Fibroblast of lung (primary cell): ENCODE results near the gene OTOG. TPM values are rescaled to one million over a fixed set of nuclear protein-coding genes. Genes with fewer than 3 reads are reported as not detected.

Experiments
- DNase-seq, 2 donors: peaks; one replicate each; pipeline versions ENCODE4 v3.0.0 to v3.0.0-alpha.2; 2010; ENCODE audit warnings: low read depth in 2 of 2
- H2AFZ ChIP-seq: 2 replicates; pipeline ENCODE4 v1.5.1; 2012; ENCODE audit warnings: low read length, control low read depth, inconsistent platforms
- H3K27ac ChIP-seq: 2 replicates; pipeline ENCODE4 v1.5.1; 2011; ENCODE audit warnings: low read length, control low read depth; ENCODE audit not compliant: insufficient read depth
- H3K27me3 ChIP-seq: 2 replicates; pipeline ENCODE4 v1.5.1; 2011; ENCODE audit warnings: mild to moderate bottlenecking, low read length; ENCODE audit not compliant: control insufficient read depth, insufficient read depth
- H3K36me3 ChIP-seq: 2 replicates; pipeline ENCODE4 v1.5.1; 2011; ENCODE audit warnings: low read length; ENCODE audit not compliant: control insufficient read depth, insufficient read depth
- H3K4me1 ChIP-seq: 2 replicates; pipeline ENCODE4 v1.5.1; 2011; ENCODE audit warnings: low read length; ENCODE audit not compliant: control insufficient read depth, insufficient read depth; ENCODE audit errors: extremely low read depth
- H3K4me2 ChIP-seq: 2 replicates; pipeline ENCODE4 v1.5.1; 2011; ENCODE audit warnings: low read length, control low read depth; ENCODE audit not compliant: insufficient read depth; ENCODE audit errors: extremely low read depth
- H3K4me3 ChIP-seq, 4 experiments: fragments of 200-600 bp in 1 of 4; sonication (generic) in 1 of 4; replicated peaks in 1 of 4; 2 replicates each; pipeline ENCODE4 v1.5.1; 2011 to 2016; ENCODE audit warnings: low read length in 4 of 4, low read depth in 3 of 4, mild to moderate bottlenecking in 3 of 4, control low read depth in 2 of 4, inconsistent platforms in 1 of 4, mixed read lengths in 1 of 4; ENCODE audit not compliant: insufficient read depth in 1 of 4; ENCODE audit errors: control extremely low read depth in 1 of 4
- H3K79me2 ChIP-seq: 2 replicates; pipeline ENCODE4 v1.5.1; 2012; ENCODE audit warnings: mild to moderate bottlenecking, low read length, inconsistent platforms; ENCODE audit not compliant: control insufficient read depth, insufficient read depth
- H3K9ac ChIP-seq: 2 replicates; pipeline ENCODE4 v1.5.1; 2011; ENCODE audit warnings: mild to moderate bottlenecking, low read length, control low read depth; ENCODE audit not compliant: insufficient read depth
- H3K9me3 ChIP-seq: 2 replicates; pipeline ENCODE4 v1.5.1; 2012; ENCODE audit warnings: low read depth, low read length; ENCODE audit not compliant: control insufficient read depth, insufficient read depth
- H4K20me1 ChIP-seq: 2 replicates; pipeline ENCODE4 v1.5.1; 2011; ENCODE audit warnings: low read length; ENCODE audit not compliant: control insufficient read depth, insufficient read depth; ENCODE audit errors: extremely low read depth
- EZH2 ChIP-seq: IDR thresholded peaks from 2 replicates; pipeline ENCODE4 v1.5.1; 2012; ENCODE audit warnings: low read length, control low read depth, mild to moderate bottlenecking; ENCODE audit errors: missing control alignments
- polyA plus RNA-seq, 2 donors: library from polyadenylated mRNA; depleted of rRNA in 1 of 2; stranded (reverse) in 1 of 2; unstranded in 1 of 2; fragments of >200 nt; gene quantifications; 2 replicates each; pipeline ENCODE4 v1.2.1, GENCODE V29; 2011 to 2012; ENCODE audit warnings: missing spikeins in 1 of 2
- total RNA-seq: library from RNA; depleted of rRNA; stranded (reverse); fragments of >200 nt; gene quantifications from 2 replicates; pipeline ENCODE4 v1.2.1, GENCODE V29; 2014
- TF ChIP-seq, protein P1 (sequence below), 2 donors: IDR thresholded peaks in 1 of 2; conservative IDR thresholded peaks in 1 of 2; 1 replicate in 1 of 2; 2 replicates in 1 of 2; pipeline ENCODE4 v1.5.1; 2011 to 2012; ENCODE audit warnings: low read length in 2 of 2, control low read depth in 1 of 2, inconsistent platforms in 1 of 2, low read depth in 1 of 2, mild to moderate bottlenecking in 1 of 2

The OTOG gene
- total and polyA plus RNA-seq, 2 donors (not counting 1 experiment from before 2014, with no cell fraction given): not detected

DNA sequence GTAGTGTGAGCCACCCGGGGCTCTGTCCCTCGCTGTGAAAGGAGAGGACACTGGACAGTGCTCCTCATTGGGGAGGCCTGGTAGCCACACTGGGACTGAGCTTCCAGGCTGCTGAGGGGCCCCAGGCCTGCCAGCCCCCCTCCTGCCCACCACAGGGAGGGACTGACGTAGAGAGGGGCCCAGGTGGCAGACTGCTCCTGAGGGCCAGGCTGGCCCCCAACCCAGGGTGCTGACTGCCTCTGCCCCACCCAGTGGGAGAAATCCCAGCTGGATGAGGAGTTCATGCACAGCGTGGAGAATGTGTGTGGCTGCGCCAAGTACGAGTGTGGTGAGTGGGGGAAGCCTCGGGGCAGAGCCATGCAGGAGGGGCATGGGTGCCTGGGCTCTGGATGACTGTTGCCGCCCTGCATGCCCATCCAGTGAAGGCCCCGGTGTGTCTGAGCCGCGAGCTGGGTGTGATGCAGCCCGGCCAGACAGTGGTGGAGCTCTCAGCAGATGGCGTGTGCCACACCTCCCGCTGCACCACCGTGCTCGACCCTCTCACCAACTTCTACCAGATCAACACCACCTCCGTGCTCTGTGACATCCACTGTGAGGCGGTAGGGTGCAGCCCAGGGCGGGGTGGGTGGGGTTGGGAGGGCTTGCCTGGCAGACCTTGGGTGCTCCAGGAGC is 93.6 kb downstream of the OTOG start:
- TF ChIP-seq EZH2: no peak
- TF ChIP-seq, protein P1, sequence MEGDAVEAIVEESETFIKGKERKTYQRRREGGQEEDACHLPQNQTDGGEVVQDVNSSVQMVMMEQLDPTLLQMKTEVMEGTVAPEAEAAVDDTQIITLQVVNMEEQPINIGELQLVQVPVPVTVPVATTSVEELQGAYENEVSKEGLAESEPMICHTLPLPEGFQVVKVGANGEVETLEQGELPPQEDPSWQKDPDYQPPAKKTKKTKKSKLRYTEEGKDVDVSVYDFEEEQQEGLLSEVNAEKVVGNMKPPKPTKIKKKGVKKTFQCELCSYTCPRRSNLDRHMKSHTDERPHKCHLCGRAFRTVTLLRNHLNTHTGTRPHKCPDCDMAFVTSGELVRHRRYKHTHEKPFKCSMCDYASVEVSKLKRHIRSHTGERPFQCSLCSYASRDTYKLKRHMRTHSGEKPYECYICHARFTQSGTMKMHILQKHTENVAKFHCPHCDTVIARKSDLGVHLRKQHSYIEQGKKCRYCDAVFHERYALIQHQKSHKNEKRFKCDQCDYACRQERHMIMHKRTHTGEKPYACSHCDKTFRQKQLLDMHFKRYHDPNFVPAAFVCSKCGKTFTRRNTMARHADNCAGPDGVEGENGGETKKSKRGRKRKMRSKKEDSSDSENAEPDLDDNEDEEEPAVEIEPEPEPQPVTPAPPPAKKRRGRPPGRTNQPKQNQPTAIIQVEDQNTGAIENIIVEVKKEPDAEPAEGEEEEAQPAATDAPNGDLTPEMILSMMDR (conservative IDR thresholded peaks at IDR 0.05 in 1 of 2, IDR thresholded peaks at IDR 0.05 in 1 of 2; ENCODE audit: low read depth in 1 of 2, low read length in 2 of 2): no peak
- no peaks in the 10 kb centered on the region for H3K79me2 ChIP-seq
- H3K4me2 ChIP-seq: no peak overlapping the region
- H2AFZ ChIP-seq: no peak overlapping the region
- H3K36me3 ChIP-seq: no peaks in the 10 kb centered on the region
- no peak overlapping the region for H3K4me3 ChIP-seq
- H3K27ac ChIP-seq: no peak overlapping the region
- no peak for DNase-seq
- H3K27me3 ChIP-seq: peaks cover 2% of the 10 kb centered on the region
- H3K9ac ChIP-seq: no peak overlapping the region
- no peaks in the 10 kb centered on the region for H3K9me3 ChIP-seq
- H4K20me1 ChIP-seq: no peaks in the 10 kb centered on the region
- H3K4me1 ChIP-seq: no peaks in the 10 kb centered on the region

DNA sequence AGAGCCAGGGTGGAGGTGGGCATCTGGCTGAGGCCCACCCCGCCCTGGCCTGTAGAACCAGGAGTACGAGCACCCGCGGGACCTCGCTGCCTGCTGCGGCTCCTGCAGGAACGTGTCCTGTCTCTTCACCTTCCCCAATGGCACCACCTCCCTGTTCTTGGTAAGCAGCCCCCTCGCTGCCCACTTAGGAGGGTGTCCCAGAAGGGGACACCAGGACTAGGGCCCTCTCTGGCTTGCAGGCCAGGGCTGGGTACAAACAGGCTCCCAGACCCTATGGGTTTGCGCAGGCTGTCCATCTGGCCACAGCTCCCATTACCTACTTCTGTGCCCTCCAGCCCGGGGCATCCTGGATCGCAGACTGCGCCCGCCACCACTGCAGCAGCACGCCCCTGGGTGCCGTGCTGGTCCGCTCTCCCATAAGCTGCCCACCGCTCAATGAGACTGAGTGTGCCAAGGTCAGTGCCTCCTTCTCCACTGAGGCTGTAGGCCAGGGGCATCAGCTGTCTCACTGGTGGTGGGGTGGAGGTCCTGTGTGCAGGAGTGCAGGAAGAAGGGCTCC is 94.8 kb downstream of the OTOG start:
- no peak overlapping the region for H3K4me2 ChIP-seq
- H3K27me3 ChIP-seq: peaks cover 2% of the 10 kb centered on the region
- H3K4me1 ChIP-seq: no peaks in the 10 kb centered on the region
- H3K4me3 ChIP-seq: no peak overlapping the region
- H2AFZ ChIP-seq: no peak overlapping the region
- H3K9ac ChIP-seq: no peak overlapping the region
- TF ChIP-seq, protein P1 (conservative IDR thresholded peaks at IDR 0.05 in 1 of 2, IDR thresholded peaks at IDR 0.05 in 1 of 2; ENCODE audit: low read depth in 1 of 2, low read length in 2 of 2): no peak
- TF ChIP-seq EZH2: no peak
- no peaks in the 10 kb centered on the region for H3K9me3 ChIP-seq
- H3K79me2 ChIP-seq: no peaks in the 10 kb centered on the region
- no peak for DNase-seq
- no peak overlapping the region for H3K27ac ChIP-seq
- no peaks in the 10 kb centered on the region for H3K36me3 ChIP-seq
- no peaks in the 10 kb centered on the region for H4K20me1 ChIP-seq

DNA sequence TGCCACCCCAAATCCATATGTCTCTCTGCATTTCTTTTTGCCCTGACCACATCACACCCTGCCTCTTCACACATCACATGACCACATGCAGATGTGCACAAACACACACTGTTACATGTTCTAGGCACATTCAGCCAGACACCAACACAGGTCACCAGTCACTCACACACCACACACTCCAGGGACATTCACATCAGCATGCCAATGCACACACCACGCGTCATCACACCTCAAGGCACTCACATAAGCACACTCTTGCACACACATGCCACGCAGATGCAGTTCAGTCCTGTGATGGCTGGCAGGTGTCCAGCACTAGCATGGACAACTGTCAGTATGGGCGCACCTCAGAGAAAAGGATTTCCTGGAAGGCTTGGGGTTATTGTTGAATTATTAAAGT is 95.3 kb downstream of the OTOG start:
- Histone ChIP-seq H3K27ac (no peak overlapping the region), H3K4me2 (no peak overlapping the region), H3K27me3 (peaks cover 2% of the 10 kb centered on the region), H3K4me1 (no peaks in the 10 kb centered on the region), H3K4me3 (no peak overlapping the region), H3K36me3 (no peaks in the 10 kb centered on the region), H4K20me1 (no peaks in the 10 kb centered on the region), H3K9ac (no peak overlapping the region), H2AFZ (no peak overlapping the region), H3K9me3 (no peaks in the 10 kb centered on the region), H3K79me2 (no peaks in the 10 kb centered on the region)
- TF ChIP-seq, protein P1 (conservative IDR thresholded peaks at IDR 0.05 in 1 of 2, IDR thresholded peaks at IDR 0.05 in 1 of 2; ENCODE audit: low read depth in 1 of 2, low read length in 2 of 2): no peak
- no peak for TF ChIP-seq EZH2
- DNase-seq: peak in 1 of 2 donors; percentile 0
